ACC112 (cell line): ENCODE data around the gene HS3ST5.

ENCODE experiments used
- H2AFZ ChIP-seq: fragments of 200-600 bp; sonication (generic); one replicate; pipeline ENCODE4 v1.6.0; 2017; ENCODE audit warnings: antibody characterized with exemption, low read length; ENCODE audit not compliant: unreplicated experiment
- H3K27ac ChIP-seq: fragments of 200-600 bp; sonication (generic); 2 replicates; pipeline ENCODE4 v1.5.1; 2014; ENCODE audit warnings: low read depth, mild to moderate bottlenecking, antibody characterized with exemption, low read length, moderate library complexity
- H3K27me3 ChIP-seq: fragments of 200-600 bp; sonication (generic); 2 replicates; pipeline ENCODE4 v1.6.1; 2014; ENCODE audit warnings: mild to moderate bottlenecking, antibody characterized with exemption, low read length, moderate library complexity, mixed read lengths; ENCODE audit not compliant: insufficient read depth
- H3K36me3 ChIP-seq: fragments of 200-600 bp; sonication (generic); 2 replicates; pipeline ENCODE4 v1.6.1; 2016; ENCODE audit warnings: mild to moderate bottlenecking, antibody characterized with exemption, low read length, moderate library complexity, mixed read lengths; ENCODE audit not compliant: insufficient read depth
- H3K4me1 ChIP-seq: fragments of 200-600 bp; sonication (generic); one replicate; pipeline ENCODE4 v1.6.1; 2016; ENCODE audit warnings: low read length, mixed read lengths; ENCODE audit not compliant: insufficient read depth, unreplicated experiment, control insufficient read depth
- H3K4me3 ChIP-seq: fragments of 200-600 bp; sonication (generic); 2 replicates; pipeline ENCODE4 v1.5.1; 2014; ENCODE audit warnings: mild to moderate bottlenecking, low read depth, low read length
- H3K79me2 ChIP-seq: fragments of 200-600 bp; sonication (generic); one replicate; pipeline ENCODE4 v1.6.0; 2016; ENCODE audit warnings: low read length; ENCODE audit not compliant: control insufficient read depth, unreplicated experiment, insufficient read depth

The HS3ST5 gene

GRCh38 chr6:114133816-114134215 is 209.0 kb downstream of the HS3ST5 start:
- H2AFZ ChIP-seq = no peak overlapping the region
- H3K4me1 ChIP-seq = no peaks in the 10 kb centered on the region
- no peaks in the 10 kb centered on the region for H3K79me2 ChIP-seq
- H3K27me3 ChIP-seq = peaks cover 20% of the 10 kb centered on the region
- no peak overlapping the region for H3K27ac ChIP-seq
- no peaks in the 10 kb centered on the region for H3K36me3 ChIP-seq
- no peak overlapping the region for H3K4me3 ChIP-seq

GRCh38 chr6:114131945-114132344 is 210.9 kb downstream of the HS3ST5 start:
- no peak overlapping the region for H3K27ac ChIP-seq
- H3K79me2 ChIP-seq = no peaks in the 10 kb centered on the region
- H3K27me3 ChIP-seq = peaks cover 10% of the 10 kb centered on the region; the same call in 1 of the 2 replicates
- no peaks in the 10 kb centered on the region for H3K4me1 ChIP-seq
- H2AFZ ChIP-seq = no peak overlapping the region
- H3K36me3 ChIP-seq = no peaks in the 10 kb centered on the region
- H3K4me3 ChIP-seq = no peak overlapping the region

GRCh38 chr6:114125576-114125975 is 217.2 kb downstream of the HS3ST5 start:
- H3K4me1 ChIP-seq = no peaks in the 10 kb centered on the region
- H3K27ac ChIP-seq = no peak overlapping the region
- peaks cover 44% of the 10 kb centered on the region for H3K27me3 ChIP-seq
- H3K4me3 ChIP-seq = no peak overlapping the region
- no peaks in the 10 kb centered on the region for H3K79me2 ChIP-seq
- H3K36me3 ChIP-seq = no peaks in the 10 kb centered on the region
- H2AFZ ChIP-seq = no peak overlapping the region

GRCh38 chr6:114121913-114122662 is 220.7 kb downstream of the HS3ST5 start:
- Histone ChIP-seq H3K27ac (no peak overlapping the region), H3K4me1 (no peaks in the 10 kb centered on the region), H2AFZ (no peak overlapping the region), H3K36me3 (no peaks in the 10 kb centered on the region), H3K4me3 (no peak overlapping the region), H3K79me2 (no peaks in the 10 kb centered on the region), H3K27me3 (peaks cover 54% of the 10 kb centered on the region)

- Histone ChIP-seq H3K4me1 (no peaks in the 10 kb centered on the region), H3K4me3 (no peak overlapping the region), H3K36me3 (no peaks in the 10 kb centered on the region), H2AFZ (no peak overlapping the region), H3K27me3 (peaks cover 42% of the 10 kb centered on the region), H3K27ac (no peak overlapping the region), H3K79me2 (no peaks in the 10 kb centered on the region)
Measured at GRCh38 chr6:114119056-114119455, 223.8 kb downstream of the HS3ST5 start.

DNA sequence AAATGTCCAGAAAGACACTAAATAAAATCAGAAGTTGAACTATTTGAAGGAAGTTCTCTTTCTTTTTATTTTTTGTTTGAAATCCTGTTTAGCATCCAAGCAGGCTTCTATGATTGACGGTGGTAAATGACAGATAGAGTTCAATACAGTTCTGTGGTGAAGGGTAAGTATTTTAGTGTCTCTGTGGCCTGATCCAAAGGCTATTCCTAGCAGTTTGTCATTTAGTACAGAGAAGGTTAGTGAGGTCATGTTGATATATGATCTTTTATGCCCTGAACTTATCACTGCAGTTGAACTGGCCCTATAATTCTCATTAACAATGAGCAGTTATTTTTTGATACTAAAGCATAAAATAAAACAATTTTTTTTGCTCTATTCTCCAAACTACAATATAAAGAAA is 227.2 kb downstream of the HS3ST5 start:
- Histone ChIP-seq H3K27ac (no peak overlapping the region), H3K4me1 (no peaks in the 10 kb centered on the region), H3K27me3 (peaks cover 35% of the 10 kb centered on the region), H2AFZ (no peak overlapping the region), H3K4me3 (no peak overlapping the region), H3K79me2 (no peaks in the 10 kb centered on the region), H3K36me3 (no peaks in the 10 kb centered on the region)

DNA sequence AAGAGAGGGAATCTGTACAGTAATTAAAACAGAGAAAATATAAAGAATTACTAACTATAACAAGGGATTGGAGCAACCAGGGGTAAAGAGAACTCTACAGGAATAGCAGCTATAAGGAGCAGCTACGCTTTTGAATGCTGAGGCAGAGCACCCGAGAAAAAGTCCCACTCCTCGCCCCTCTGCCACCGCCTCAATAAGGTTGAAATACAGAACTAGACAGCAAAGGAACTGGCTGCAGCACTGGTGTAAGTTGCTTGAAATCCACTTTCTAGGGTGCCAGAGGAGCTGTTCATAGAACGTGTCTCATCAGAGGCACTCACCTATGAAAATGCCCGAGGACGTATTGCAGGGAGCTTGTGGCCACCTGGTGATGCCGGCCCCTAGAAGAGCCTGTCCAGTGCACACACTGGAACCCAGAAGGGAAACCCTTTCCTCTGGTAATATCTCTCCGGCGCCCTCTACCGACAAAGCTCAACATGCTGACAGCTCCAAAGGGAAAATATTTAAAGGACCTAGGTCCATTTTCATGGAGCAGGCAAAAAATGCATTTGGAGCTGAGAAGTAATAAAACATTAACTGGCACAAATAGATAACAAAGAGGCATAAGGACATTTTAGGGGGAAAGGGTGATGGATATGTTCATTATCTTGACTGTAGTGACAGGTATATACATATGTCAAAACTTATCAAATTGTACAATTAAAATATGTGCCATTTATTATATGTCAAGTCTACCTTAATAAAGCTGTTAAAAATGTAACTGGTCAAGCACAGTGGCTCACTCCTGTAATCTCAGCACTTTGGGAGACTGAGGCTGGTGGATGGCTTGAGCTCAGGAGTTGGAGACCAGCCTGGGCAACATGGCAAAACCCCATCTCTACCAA is 234.5 kb downstream of the HS3ST5 start:
- Histone ChIP-seq H3K36me3 (no peaks in the 10 kb centered on the region), H3K27me3 (peaks cover 7% of the 10 kb centered on the region; the same call in 1 of the 2 replicates), H3K4me3 (no peak overlapping the region), H3K79me2 (no peaks in the 10 kb centered on the region), H2AFZ (no peak overlapping the region), H3K27ac (no peak overlapping the region), H3K4me1 (no peaks in the 10 kb centered on the region)

- no peaks in the 10 kb centered on the region for H3K27me3 ChIP-seq
- no peak overlapping the region for H2AFZ ChIP-seq
- H3K4me3 ChIP-seq = no peak overlapping the region
- no peaks in the 10 kb centered on the region for H3K79me2 ChIP-seq
- H3K4me1 ChIP-seq = no peaks in the 10 kb centered on the region
- H3K36me3 ChIP-seq = no peaks in the 10 kb centered on the region
- H3K27ac ChIP-seq = no peak overlapping the region
Measured at GRCh38 chr6:114106020-114106419, 236.8 kb downstream of the HS3ST5 start.

GRCh38 chr6:114101255-114101654 is 241.6 kb downstream of the HS3ST5 start:
- Histone ChIP-seq H3K4me3 (no peak overlapping the region), H3K27me3 (no peaks in the 10 kb centered on the region), H3K4me1 (peaks cover 6% of the 10 kb centered on the region), H3K36me3 (no peaks in the 10 kb centered on the region), H2AFZ (no peak overlapping the region), H3K79me2 (no peaks in the 10 kb centered on the region), H3K27ac (no peak overlapping the region)

GRCh38 chr6:114100215-114100994 is 242.4 kb downstream of the HS3ST5 start:
- no peaks in the 10 kb centered on the region for H3K79me2 ChIP-seq
- no peaks in the 10 kb centered on the region for H3K36me3 ChIP-seq
- H3K27me3 ChIP-seq = no peaks in the 10 kb centered on the region
- peaks cover 6% of the 10 kb centered on the region for H3K4me1 ChIP-seq
- H3K27ac ChIP-seq = no peak overlapping the region
- no peak overlapping the region for H2AFZ ChIP-seq
- no peak overlapping the region for H3K4me3 ChIP-seq
